Naive B cell (primary cell): ENCODE results near the gene TENM4. TPM values are rescaled to one million over a fixed set of nuclear protein-coding genes. Genes with fewer than 3 reads are reported as not detected.
A peak's percentile ranks its signal among the peaks of the same experiment; 100 is the strongest.

Experiments used
- ATAC-seq, 2 donors: fragments of 150-1000 bp; cut with Tn5 transposase; 2 replicates each; pipeline ENCODE4 v1.10.0; 2021; ENCODE audit warnings: low read depth in 2 of 2, mild to moderate bottlenecking in 2 of 2, moderate library complexity in 2 of 2
- DNase-seq: peaks from one replicate; pipeline ENCODE4 v3.0.0; 2022
- H3K27ac Mint-ChIP-seq, 6 donors: one replicate each; pipeline ENCODE4 v1.8.0; 2020 to 2022; ENCODE audit warnings: mild to moderate bottlenecking in 6 of 6, mixed read lengths in 6 of 6, moderate library complexity in 5 of 6, inconsistent platforms in 2 of 6
- H3K27me3 Mint-ChIP-seq, 3 donors: one replicate each; pipeline ENCODE4 v1.8.0; 2021 to 2022; ENCODE audit warnings: mixed read lengths in 3 of 3, mild to moderate bottlenecking in 1 of 3
- H3K36me3 Mint-ChIP-seq, 2 donors: one replicate each; pipeline ENCODE4 v1.8.0; 2020 to 2022; ENCODE audit warnings: mixed read lengths in 2 of 2, inconsistent platforms in 1 of 2, mild to moderate bottlenecking in 1 of 2
- H3K4me1 Mint-ChIP-seq, 3 donors: one replicate each; pipeline ENCODE4 v1.8.0; 2020 to 2022; ENCODE audit warnings: mixed read lengths in 3 of 3, inconsistent platforms in 1 of 3, mild to moderate bottlenecking in 1 of 3, moderate library complexity in 1 of 3
- H3K4me3 Mint-ChIP-seq, 8 donors: one replicate each; pipeline ENCODE4 v1.8.0; 2020 to 2022; ENCODE audit warnings: mild to moderate bottlenecking in 8 of 8, mixed read lengths in 8 of 8, moderate library complexity in 8 of 8, inconsistent platforms in 2 of 8
- H3K9me3 Mint-ChIP-seq, 7 donors: one replicate each; pipeline ENCODE4 v1.8.0; 2020 to 2022; ENCODE audit warnings: mixed read lengths in 7 of 7, mild to moderate bottlenecking in 5 of 7, inconsistent platforms in 2 of 7, moderate library complexity in 1 of 7
- polyA plus RNA-seq, 6 donors: library from polyadenylated mRNA; unstranded; fragments of 300-500 nt; fragmentation: Illumina TruSeq; gene quantifications; one replicate each; pipeline ENCODE4 v1.2.3, GENCODE V29; 2021; ENCODE audit warnings: low read depth in 6 of 6

Gene TENM4
- polyA plus RNA-seq, 6 donors from 2014 or later = 3.8 TPM; not detected in 5

DNA sequence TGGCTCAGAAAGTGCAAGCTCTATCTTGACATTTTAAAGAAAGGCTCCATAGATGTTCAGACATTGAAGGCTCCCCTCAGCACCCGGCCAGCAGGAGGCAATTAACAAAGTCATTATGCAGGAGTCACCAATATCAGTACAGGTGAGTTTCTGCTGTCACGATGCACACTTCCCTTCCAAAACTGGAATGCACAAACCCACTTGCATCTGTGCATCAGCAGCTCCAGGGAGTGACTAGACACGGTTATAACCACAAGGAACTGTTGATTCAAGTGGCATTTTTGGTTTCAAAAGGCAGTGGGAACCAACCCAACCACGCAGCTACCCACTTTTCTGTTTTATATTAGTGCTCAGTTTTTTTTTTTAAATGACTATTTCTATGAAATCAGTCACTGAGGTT, 572.3 kb downstream of the TENM4 start:
- Mint-ChIP-seq H3K36me3 (no peaks in the 10 kb centered on the region), H3K27me3 (peaks cover 0 to 9% (median 6%) of the 10 kb centered on the region in 3 donors), H3K27ac (no peak overlapping the region), H3K4me3 (no peak overlapping the region), H3K9me3 (peaks cover 0 to 1% (median 0%) of the 10 kb centered on the region in 7 donors), H3K4me1 (no peaks in the 10 kb centered on the region)
- no peak for DNase-seq
- no peak for ATAC-seq

- H3K4me1 Mint-ChIP-seq = no peaks in the 10 kb centered on the region
- H3K27me3 Mint-ChIP-seq = peaks cover 0 to 8% (median 7%) of the 10 kb centered on the region in 3 donors
- H3K36me3 Mint-ChIP-seq = no peaks in the 10 kb centered on the region
- no peak for ATAC-seq
- DNase-seq = no peak
- no peak overlapping the region for H3K27ac Mint-ChIP-seq
- H3K9me3 Mint-ChIP-seq = no peaks in the 10 kb centered on the region
- no peak overlapping the region for H3K4me3 Mint-ChIP-seq
Measured at GRCh38 chr11:78860720-78861422, 580.0 kb downstream of the TENM4 start.

GRCh38 chr11:78857688-78858087, 583.1 kb downstream of the TENM4 start:
- peaks cover 0 to 15% (median 7%) of the 10 kb centered on the region in 3 donors for H3K27me3 Mint-ChIP-seq

DNA sequence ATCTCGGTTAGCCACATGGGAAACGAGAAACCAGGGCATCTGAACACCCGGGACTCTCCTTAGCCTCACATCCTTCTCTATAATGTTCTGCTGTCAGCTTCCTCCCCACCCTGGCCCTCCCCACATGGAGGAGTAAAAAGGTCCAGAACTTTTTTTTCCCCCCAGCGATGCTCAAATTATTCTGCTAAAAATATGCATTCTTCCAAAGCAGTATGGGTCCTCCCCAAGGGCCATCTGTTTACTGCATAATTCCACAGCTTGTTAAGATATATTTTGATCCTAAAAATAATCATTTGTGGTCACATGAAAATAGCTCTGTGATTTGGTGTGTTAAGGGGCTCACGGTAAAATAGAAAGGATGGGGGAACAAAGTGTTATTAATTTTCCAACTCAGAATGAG, 584.6 kb downstream of the TENM4 start:
- H3K27ac Mint-ChIP-seq = no peak overlapping the region
- H3K36me3 Mint-ChIP-seq = no peaks in the 10 kb centered on the region
- H3K4me1 Mint-ChIP-seq = no peaks in the 10 kb centered on the region
- no peak for ATAC-seq
- H3K27me3 Mint-ChIP-seq = peaks cover 0 to 16% (median 7%) of the 10 kb centered on the region in 3 donors
- H3K4me3 Mint-ChIP-seq = no peak overlapping the region
- no peaks in the 10 kb centered on the region for H3K9me3 Mint-ChIP-seq
- DNase-seq = no peak

More at GRCh38 chr11:78857688-78858087, 583.1 kb downstream of the TENM4 start:
- no peaks in the 10 kb centered on the region for H3K9me3 Mint-ChIP-seq
- H3K4me1 Mint-ChIP-seq = no peaks in the 10 kb centered on the region
- no peaks in the 10 kb centered on the region for H3K36me3 Mint-ChIP-seq
- H3K4me3 Mint-ChIP-seq = no peak overlapping the region
- no peak for DNase-seq
- no peak overlapping the region for H3K27ac Mint-ChIP-seq
- no peak for ATAC-seq

DNA sequence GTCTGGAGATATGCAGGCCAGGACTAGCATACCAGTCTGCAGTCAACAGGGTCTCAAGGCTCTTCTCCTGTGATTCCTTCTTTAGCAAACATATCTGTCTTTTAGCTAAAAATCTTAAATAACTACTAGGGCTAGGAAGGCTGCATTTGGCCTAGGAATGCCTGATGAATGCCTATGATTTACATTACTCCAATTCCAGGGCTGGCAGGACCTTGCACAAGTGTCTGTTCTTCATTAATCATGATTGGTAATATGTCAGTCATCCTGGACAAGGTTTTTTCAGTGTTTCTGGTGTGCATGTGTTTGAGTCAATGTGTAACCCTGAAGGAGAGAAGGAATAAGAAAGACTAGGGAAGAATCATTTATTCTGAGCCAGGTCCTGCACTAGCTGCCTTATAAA, 585.7 kb downstream of the TENM4 start:
- H3K36me3 Mint-ChIP-seq = no peaks in the 10 kb centered on the region

GRCh38 chr11:78853521-78853920, 587.3 kb downstream of the TENM4 start:
- Mint-ChIP-seq H3K27me3 (peaks cover 10 to 31% (median 19%) of the 10 kb centered on the region in 3 donors), H3K4me3 (no peak overlapping the region), H3K4me1 (no peaks in the 10 kb centered on the region), H3K36me3 (no peaks in the 10 kb centered on the region), H3K9me3 (no peaks in the 10 kb centered on the region), H3K27ac (no peak overlapping the region)
- ATAC-seq = no peak
- no peak for DNase-seq

More for the DNA sequence above, 585.7 kb downstream of the TENM4 start:
- Mint-ChIP-seq H3K9me3 (no peaks in the 10 kb centered on the region), H3K4me1 (no peaks in the 10 kb centered on the region), H3K27ac (no peak overlapping the region), H3K4me3 (no peak overlapping the region), H3K27me3 (peaks cover 6 to 27% (median 7%) of the 10 kb centered on the region in 3 donors)
- DNase-seq (no peak), ATAC-seq (no peak)

GRCh38 chr11:78851878-78852586, 588.8 kb downstream of the TENM4 start:
- Mint-ChIP-seq H3K9me3 (no peaks in the 10 kb centered on the region), H3K4me1 (no peaks in the 10 kb centered on the region), H3K27me3 (peaks cover 15 to 28% (median 27%) of the 10 kb centered on the region in 3 donors), H3K36me3 (no peaks in the 10 kb centered on the region), H3K27ac (no peak overlapping the region), H3K4me3 (peak overlapping the region in 1 of 8 donors; percentile 37)
- ATAC-seq (no peak), DNase-seq (no peak)

DNA sequence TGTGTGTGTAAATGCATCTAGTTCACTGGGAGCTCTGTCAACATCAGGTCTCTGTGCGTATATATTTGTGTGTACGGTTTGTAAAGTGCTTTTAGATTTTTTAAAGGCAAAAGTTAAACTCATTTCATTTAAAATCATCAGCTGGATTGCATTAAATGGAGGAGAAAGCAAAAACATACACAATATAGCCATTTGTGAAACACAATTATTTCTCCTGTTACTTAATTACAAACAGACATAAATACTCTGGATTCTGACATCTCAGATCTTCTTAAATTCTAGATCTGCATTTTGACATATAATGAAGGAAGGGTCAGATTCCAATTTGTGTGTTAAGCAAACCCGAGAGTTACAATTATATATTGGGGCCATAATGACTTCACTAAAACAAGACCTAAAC, 590.8 kb downstream of the TENM4 start:
- Mint-ChIP-seq H3K4me3 (no peak overlapping the region), H3K4me1 (no peaks in the 10 kb centered on the region), H3K27me3 (peaks cover 8 to 34% (median 23%) of the 10 kb centered on the region in 3 donors), H3K36me3 (no peaks in the 10 kb centered on the region), H3K9me3 (no peaks in the 10 kb centered on the region), H3K27ac (no peak overlapping the region)
- no peak for ATAC-seq
- DNase-seq = no peak

DNA sequence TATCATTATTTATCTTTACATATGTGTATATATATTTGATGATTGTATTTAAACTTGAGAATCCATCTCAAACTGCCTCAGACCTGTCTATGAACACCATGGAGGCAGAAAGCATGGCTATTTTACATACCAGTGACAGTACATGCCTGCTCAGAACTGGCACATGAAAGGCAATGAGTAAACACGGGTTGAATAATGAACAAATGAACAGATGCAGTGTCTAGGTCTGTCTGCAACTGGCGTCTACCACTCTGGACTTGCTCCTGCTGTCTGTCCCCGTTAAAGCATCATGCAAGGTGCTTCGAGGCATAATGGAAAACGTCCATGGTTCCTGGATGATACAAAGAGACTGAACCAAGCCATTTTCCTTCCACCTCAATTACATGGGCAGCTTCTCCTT, 594.6 kb downstream of the TENM4 start:
- H3K4me3 Mint-ChIP-seq = no peak overlapping the region

GRCh38 chr11:78845496-78845895, 595.3 kb downstream of the TENM4 start:
- H3K27ac Mint-ChIP-seq = no peak overlapping the region
- no peaks in the 10 kb centered on the region for H3K9me3 Mint-ChIP-seq
- ATAC-seq (no peak), DNase-seq (no peak)
- H3K4me1 Mint-ChIP-seq = no peaks in the 10 kb centered on the region
- no peaks in the 10 kb centered on the region for H3K36me3 Mint-ChIP-seq
- H3K4me3 Mint-ChIP-seq = peak overlapping the region in 1 of 8 donors; percentile 3
- H3K27me3 Mint-ChIP-seq = peaks cover 25 to 49% (median 39%) of the 10 kb centered on the region in 3 donors

More for the DNA sequence above, 594.6 kb downstream of the TENM4 start:
- H3K27ac Mint-ChIP-seq = no peak overlapping the region
- H3K9me3 Mint-ChIP-seq = no peaks in the 10 kb centered on the region
- ATAC-seq = no peak
- peaks cover 23 to 50% (median 43%) of the 10 kb centered on the region in 3 donors for H3K27me3 Mint-ChIP-seq
- no peaks in the 10 kb centered on the region for H3K36me3 Mint-ChIP-seq
- no peaks in the 10 kb centered on the region for H3K4me1 Mint-ChIP-seq
- no peak for DNase-seq

- Mint-ChIP-seq H3K4me3 (no peak overlapping the region), H3K9me3 (no peaks in the 10 kb centered on the region), H3K36me3 (no peaks in the 10 kb centered on the region), H3K4me1 (no peaks in the 10 kb centered on the region), H3K27me3 (peaks cover 17 to 32% (median 29%) of the 10 kb centered on the region in 3 donors), H3K27ac (peak overlapping the region in 1 of 6 donors; percentile 23)
- no peak for DNase-seq
- ATAC-seq = no peak
Measured at GRCh38 chr11:78841456-78842060, 599.3 kb downstream of the TENM4 start.

- no peak overlapping the region for H3K4me3 Mint-ChIP-seq
- ATAC-seq (no peak), DNase-seq (no peak)
- no peak overlapping the region for H3K27ac Mint-ChIP-seq
- H3K36me3 Mint-ChIP-seq = no peaks in the 10 kb centered on the region
- no peaks in the 10 kb centered on the region for H3K4me1 Mint-ChIP-seq
- peaks cover 17 to 32% (median 30%) of the 10 kb centered on the region in 3 donors for H3K27me3 Mint-ChIP-seq
- H3K9me3 Mint-ChIP-seq = peaks cover 0 to 3% (median 0%) of the 10 kb centered on the region in 7 donors
Measured at GRCh38 chr11:78840623-78841022, 600.2 kb downstream of the TENM4 start.

- H3K27ac Mint-ChIP-seq = no peak overlapping the region
- no peaks in the 10 kb centered on the region for H3K36me3 Mint-ChIP-seq
- ATAC-seq (no peak), DNase-seq (no peak)
- peaks cover 0 to 4% (median 0%) of the 10 kb centered on the region in 7 donors for H3K9me3 Mint-ChIP-seq
- peaks cover 17 to 33% (median 29%) of the 10 kb centered on the region in 3 donors for H3K27me3 Mint-ChIP-seq
- no peak overlapping the region for H3K4me3 Mint-ChIP-seq
- H3K4me1 Mint-ChIP-seq = no peaks in the 10 kb centered on the region
Measured at GRCh38 chr11:78840200-78840599, 600.6 kb downstream of the TENM4 start.
